Astrocyte (in vitro differentiated cells and primary cell): ENCODE data around the gene AFAP1L2.

ENCODE experiments used
- CTCF ChIP-seq: IDR thresholded peaks from 2 replicates; pipeline ENCODE4 v1.5.1; 2011; ENCODE audit warnings: low read depth, mild to moderate bottlenecking, inconsistent platforms, low read length, moderate library complexity; ENCODE audit not compliant: insufficient read depth
- EZH2 ChIP-seq: IDR thresholded peaks from 2 replicates; pipeline ENCODE4 v1.6.1; 2012; ENCODE audit warnings: mild to moderate bottlenecking, low read length, inconsistent platforms; ENCODE audit not compliant: insufficient read depth

- TF ChIP-seq CTCF (no peak), EZH2 (no peak)
These were observed 57.1 kb downstream of the AFAP1L2 start for GRCh38 chr10:114347241-114347640.
